ENCODE results near the gene MUC13.

Gene MUC13

GRCh38 chr3:124896824-124897526 lies 37.6 kb downstream of the MUC13 start:
- ChIA-PET CTCF (interaction anchor here (2.8 kb wide), 1 partner anchor 110 kb away, joined by 10 read pairs; no protein-coding TSS in a partner anchor), POLR2A (interaction anchor here (1.4 kb wide), 1 partner anchor 10 kb away, joined by 6 read pairs; the partner anchor contains the start of gene ITGB5)

GRCh38 chr3:124895756-124896155 lies 38.8 kb downstream of the MUC13 start:
- DNase-seq (ENCODE audit: extremely low spot score) = no peak
- TF ChIP-seq TARDBP (IDR thresholded peaks at IDR 0.05) (no peak), ZNF384 (IDR thresholded peaks at IDR 0.05) (no peak), FOXK2 (IDR thresholded peaks at IDR 0.05) (no peak), HDGF (IDR thresholded peaks at IDR 0.05; ENCODE audit: borderline replicate concordance) (no peak), BHLHE40 (IDR thresholded peaks at IDR 0.05; ENCODE audit: borderline replicate concordance) (no peak), NFRKB (IDR thresholded peaks at IDR 0.05) (no peak), SP1 (IDR thresholded peaks at IDR 0.05) (no peak), LEF1 (IDR thresholded peaks at IDR 0.05; ENCODE audit: borderline replicate concordance) (no peak), CTBP1 (IDR thresholded peaks at IDR 0.05; ENCODE audit: borderline replicate concordance) (no peak)
- ChIA-PET POLR2A (interaction anchor here (1.4 kb wide), 1 partner anchor 8 kb away, joined by 6 read pairs; the partner anchor contains the start of gene ITGB5), CTCF (interaction anchor here (2.8 kb wide), 1 partner anchor 109 kb away, joined by 10 read pairs; no protein-coding TSS in a partner anchor)

More at GRCh38 chr3:124896824-124897526, 37.6 kb downstream of the MUC13 start:
- no peak for DNase-seq (ENCODE audit: extremely low spot score)
- TF ChIP-seq SP1 (IDR thresholded peaks at IDR 0.05) (no peak), L3MBTL2 (conservative IDR thresholded peaks at IDR 0.05) (no peak), BHLHE40 (IDR thresholded peaks at IDR 0.05; ENCODE audit: borderline replicate concordance) (no peak), ZNF384 (IDR thresholded peaks at IDR 0.05) (no peak), FOXM1 (IDR thresholded peaks at IDR 0.05; ENCODE audit: borderline replicate concordance) (no peak), ELF4 (IDR thresholded peaks at IDR 0.05) (no peak), NFRKB (IDR thresholded peaks at IDR 0.05) (no peak), TARDBP (IDR thresholded peaks at IDR 0.05) (no peak), ARNT (IDR thresholded peaks at IDR 0.05) (no peak), HDGF (IDR thresholded peaks at IDR 0.05; ENCODE audit: borderline replicate concordance) (no peak), FOXA1 (IDR thresholded peaks at IDR 0.05) (no peak), SUZ12 (IDR thresholded peaks at IDR 0.05) (no peak), CTBP1 (IDR thresholded peaks at IDR 0.05; ENCODE audit: borderline replicate concordance) (no peak), FOXK2 (IDR thresholded peaks at IDR 0.05) (no peak), LEF1 (IDR thresholded peaks at IDR 0.05; ENCODE audit: borderline replicate concordance) (no peak)
- TF ChIP-seq, protein P1, sequence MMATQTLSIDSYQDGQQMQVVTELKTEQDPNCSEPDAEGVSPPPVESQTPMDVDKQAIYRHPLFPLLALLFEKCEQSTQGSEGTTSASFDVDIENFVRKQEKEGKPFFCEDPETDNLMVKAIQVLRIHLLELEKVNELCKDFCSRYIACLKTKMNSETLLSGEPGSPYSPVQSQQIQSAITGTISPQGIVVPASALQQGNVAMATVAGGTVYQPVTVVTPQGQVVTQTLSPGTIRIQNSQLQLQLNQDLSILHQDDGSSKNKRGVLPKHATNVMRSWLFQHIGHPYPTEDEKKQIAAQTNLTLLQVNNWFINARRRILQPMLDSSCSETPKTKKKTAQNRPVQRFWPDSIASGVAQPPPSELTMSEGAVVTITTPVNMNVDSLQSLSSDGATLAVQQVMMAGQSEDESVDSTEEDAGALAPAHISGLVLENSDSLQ (IDR thresholded peaks at IDR 0.05) = no peak

DNA sequence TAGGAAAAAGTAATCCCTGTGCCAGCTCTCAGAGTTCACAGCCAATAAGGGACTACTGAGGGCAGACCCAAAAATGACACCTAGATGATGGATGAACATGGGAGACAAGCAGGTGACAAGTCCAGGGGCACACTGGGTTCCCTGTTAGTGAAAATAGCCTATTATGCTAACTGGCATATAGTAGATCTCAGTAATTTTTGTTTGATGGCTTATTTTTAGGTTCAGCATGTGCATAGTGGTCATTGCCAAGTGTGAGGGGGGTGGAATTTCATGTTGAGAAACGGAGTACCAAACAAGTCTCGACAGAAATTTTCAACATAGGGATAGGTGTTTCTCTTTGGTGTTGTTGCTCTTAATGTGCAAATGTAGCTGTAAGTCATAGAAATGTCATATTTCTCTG lies 41.0 kb downstream of the MUC13 start:
- POLR2A ChIA-PET = no interaction called here
- DNase-seq (ENCODE audit: extremely low spot score) = no peak

DNA sequence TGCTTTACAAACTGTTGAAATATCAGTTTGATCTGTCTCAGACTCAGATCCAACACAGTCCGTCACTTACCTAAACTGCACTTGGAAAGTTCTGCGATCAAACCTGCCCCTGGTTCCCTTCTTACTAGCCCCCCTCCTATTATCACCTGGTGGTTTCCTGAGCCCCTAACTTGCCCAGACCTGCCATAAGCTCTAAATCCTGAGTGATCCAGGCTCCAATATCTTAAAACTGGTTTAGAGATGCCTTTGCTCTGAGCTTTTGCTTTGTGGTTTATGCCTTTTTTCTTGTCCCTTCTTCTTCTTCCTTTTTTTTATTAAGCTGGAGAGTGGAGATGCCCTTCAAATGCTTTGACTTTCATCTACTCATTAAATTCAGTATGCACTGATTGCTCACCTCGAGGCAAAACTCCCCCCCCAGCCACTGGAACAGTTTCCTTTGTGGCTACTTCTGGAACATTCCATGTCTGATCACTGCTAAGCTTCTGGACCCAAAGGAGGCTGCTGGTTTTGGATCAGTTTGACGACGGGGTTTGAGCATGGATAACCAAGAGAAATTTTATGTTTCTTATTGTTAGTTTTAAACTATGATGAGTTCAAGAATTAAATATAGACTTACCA lies 43.9 kb downstream of the MUC13 start:
- DNase-seq (ENCODE audit: extremely low spot score) = no peak
- CTCF ChIA-PET = interaction anchor here (1.1 kb wide), 1 partner anchor 130 kb away, joined by 11 read pairs; no protein-coding TSS in a partner anchor
- TF ChIP-seq SUZ12 (IDR thresholded peaks at IDR 0.05) (no peak), NFRKB (IDR thresholded peaks at IDR 0.05) (no peak), FOXA1 (IDR thresholded peaks at IDR 0.05) (no peak)
- POLR2A ChIA-PET = no interaction called here

More for the DNA sequence above, 41.0 kb downstream of the MUC13 start:
- CTCF ChIA-PET = no interaction called here
- TF ChIP-seq FOXK2 (IDR thresholded peaks at IDR 0.05) (no peak), NFRKB (IDR thresholded peaks at IDR 0.05) (no peak), L3MBTL2 (conservative IDR thresholded peaks at IDR 0.05) (no peak), CTBP1 (IDR thresholded peaks at IDR 0.05; ENCODE audit: borderline replicate concordance) (no peak), FOXA1 (IDR thresholded peaks at IDR 0.05) (no peak), TARDBP (IDR thresholded peaks at IDR 0.05) (no peak), ZNF384 (IDR thresholded peaks at IDR 0.05) (no peak), LEF1 (IDR thresholded peaks at IDR 0.05; ENCODE audit: borderline replicate concordance) (no peak), BHLHE40 (IDR thresholded peaks at IDR 0.05; ENCODE audit: borderline replicate concordance) (no peak), FOXM1 (IDR thresholded peaks at IDR 0.05; ENCODE audit: borderline replicate concordance) (no peak), SP1 (IDR thresholded peaks at IDR 0.05) (no peak), ELF4 (IDR thresholded peaks at IDR 0.05) (no peak), SUZ12 (IDR thresholded peaks at IDR 0.05) (no peak), ARNT (IDR thresholded peaks at IDR 0.05) (no peak), HDGF (IDR thresholded peaks at IDR 0.05; ENCODE audit: borderline replicate concordance) (no peak)
- TF ChIP-seq, protein P1 (IDR thresholded peaks at IDR 0.05) = no peak

GRCh38 chr3:124888482-124889441 lies 45.8 kb downstream of the MUC13 start:
- ChIA-PET CTCF (interaction anchor here (1.9 kb wide), 1 partner anchor 13 kb away, joined by 6 read pairs; no protein-coding TSS in a partner anchor), POLR2A (no interaction called here)
- TF ChIP-seq HDGF (IDR thresholded peaks at IDR 0.05; ENCODE audit: borderline replicate concordance) (no peak), ELF4 (IDR thresholded peaks at IDR 0.05) (no peak), L3MBTL2 (conservative IDR thresholded peaks at IDR 0.05) (no peak), LEF1 (IDR thresholded peaks at IDR 0.05; ENCODE audit: borderline replicate concordance) (no peak), SUZ12 (IDR thresholded peaks at IDR 0.05) (no peak), FOXK2 (IDR thresholded peaks at IDR 0.05) (no peak), ZNF384 (IDR thresholded peaks at IDR 0.05) (no peak), BHLHE40 (IDR thresholded peaks at IDR 0.05; ENCODE audit: borderline replicate concordance) (no peak)
- TF ChIP-seq, protein P1 (IDR thresholded peaks at IDR 0.05) = no peak
- DNase-seq (ENCODE audit: extremely low spot score) = no peak

Data from HEK293T (cell line).